Natural killer cell (primary cell): ENCODE data around the gene ATOX1. TPM values are rescaled to one million over a fixed set of nuclear protein-coding genes. Genes with fewer than 3 reads are reported as not detected.

Experiments
- ATAC-seq, 3 donors: fragments of 150-1000 bp in 2 of 3; fragments of 200-7000 bp in 1 of 3; cut with Tn5 transposase; 1 replicate in 1 of 3; 2 replicates in 2 of 3; pipeline ENCODE4 v1.10.0; 2021; ENCODE audit warnings: mild to moderate bottlenecking in 2 of 3, moderate library complexity in 2 of 3
- DNase-seq, 2 donors: peaks; one replicate each; pipeline versions ENCODE4 v3.0.0 to v3.0.0-alpha.2; 2013 to 2021; ENCODE audit warnings: mixed read lengths in 1 of 2
- H3K27ac ChIP-seq: one replicate; pipeline ENCODE4 v1.5.1; 2013; ENCODE audit warnings: mild to moderate bottlenecking, low read length
- H3K27me3 ChIP-seq: one replicate; pipeline ENCODE4 v1.6.1; 2013; ENCODE audit warnings: low read length; ENCODE audit not compliant: control insufficient read depth, insufficient read depth
- H3K36me3 ChIP-seq: one replicate; pipeline ENCODE4 v1.6.1; 2013; ENCODE audit warnings: low read length; ENCODE audit not compliant: control insufficient read depth, insufficient read depth
- H3K4me1 ChIP-seq: one replicate; pipeline ENCODE4 v1.6.1; 2013; ENCODE audit warnings: low read length; ENCODE audit not compliant: control insufficient read depth, insufficient read depth
- H3K4me3 ChIP-seq: one replicate; pipeline ENCODE4 v1.5.1; 2013; ENCODE audit warnings: low read length
- H3K9me3 ChIP-seq: one replicate; pipeline ENCODE4 v1.6.1; 2013; ENCODE audit warnings: low read length; ENCODE audit not compliant: control insufficient read depth, insufficient read depth
- H3K27ac Mint-ChIP-seq, 2 donors: one replicate each; pipeline ENCODE4 v1.8.0; 2022; ENCODE audit warnings: mild to moderate bottlenecking in 2 of 2, mixed read lengths in 2 of 2, moderate library complexity in 1 of 2
- H3K27me3 Mint-ChIP-seq, 2 donors: one replicate each; pipeline ENCODE4 v1.8.0; 2022; ENCODE audit warnings: low read depth in 2 of 2, mixed read lengths in 2 of 2
- H3K36me3 Mint-ChIP-seq: one replicate; pipeline ENCODE4 v1.8.0; 2022; ENCODE audit warnings: mixed read lengths
- H3K4me1 Mint-ChIP-seq, 2 donors: one replicate each; pipeline ENCODE4 v1.8.0; 2022; ENCODE audit warnings: mixed read lengths in 2 of 2
- H3K4me3 Mint-ChIP-seq: one replicate; pipeline ENCODE4 v1.8.0; 2022; ENCODE audit warnings: mild to moderate bottlenecking, moderate library complexity, mixed read lengths
- H3K9me3 Mint-ChIP-seq, 2 donors: one replicate each; pipeline ENCODE4 v1.8.0; 2022; ENCODE audit warnings: mixed read lengths in 2 of 2
- WGBS: methylation state at CpG from one replicate; pipeline ENCODE4 v1.1.7; 2013; ENCODE audit warnings: missing lambda C conversion rate; ENCODE audit not compliant: insufficient coverage; 5-methylcytosine and 5-hydroxymethylcytosine counted together
- intact Hi-C: fragments of 100-400 bp; cut with micrococcal nuclease; formaldehyde crosslinking; loops from one replicate; pipeline ENCODE4 v1.14.2; 2022
- total RNA-seq, 4 donors: library from RNA; stranded (reverse); fragments of 120-200 nt in 1 of 4; gene quantifications; one replicate each; pipeline versions ENCODE4 v1.2.3 to v1.2.4, GENCODE V29; 2013 to 2022
- TF ChIP-seq, protein P1 (sequence below): fragments of 200-600 bp; IDR thresholded peaks from one replicate; pipeline ENCODE4 v1.8.0; 2022; ENCODE audit warnings: antibody characterized with exemption

Gene ATOX1
- total RNA-seq, 3 donors from 2014 or later (not counting 1 experiment from before 2014, with no cell fraction given): 41.5 to 46.4 (median 46.2) TPM

DNA sequence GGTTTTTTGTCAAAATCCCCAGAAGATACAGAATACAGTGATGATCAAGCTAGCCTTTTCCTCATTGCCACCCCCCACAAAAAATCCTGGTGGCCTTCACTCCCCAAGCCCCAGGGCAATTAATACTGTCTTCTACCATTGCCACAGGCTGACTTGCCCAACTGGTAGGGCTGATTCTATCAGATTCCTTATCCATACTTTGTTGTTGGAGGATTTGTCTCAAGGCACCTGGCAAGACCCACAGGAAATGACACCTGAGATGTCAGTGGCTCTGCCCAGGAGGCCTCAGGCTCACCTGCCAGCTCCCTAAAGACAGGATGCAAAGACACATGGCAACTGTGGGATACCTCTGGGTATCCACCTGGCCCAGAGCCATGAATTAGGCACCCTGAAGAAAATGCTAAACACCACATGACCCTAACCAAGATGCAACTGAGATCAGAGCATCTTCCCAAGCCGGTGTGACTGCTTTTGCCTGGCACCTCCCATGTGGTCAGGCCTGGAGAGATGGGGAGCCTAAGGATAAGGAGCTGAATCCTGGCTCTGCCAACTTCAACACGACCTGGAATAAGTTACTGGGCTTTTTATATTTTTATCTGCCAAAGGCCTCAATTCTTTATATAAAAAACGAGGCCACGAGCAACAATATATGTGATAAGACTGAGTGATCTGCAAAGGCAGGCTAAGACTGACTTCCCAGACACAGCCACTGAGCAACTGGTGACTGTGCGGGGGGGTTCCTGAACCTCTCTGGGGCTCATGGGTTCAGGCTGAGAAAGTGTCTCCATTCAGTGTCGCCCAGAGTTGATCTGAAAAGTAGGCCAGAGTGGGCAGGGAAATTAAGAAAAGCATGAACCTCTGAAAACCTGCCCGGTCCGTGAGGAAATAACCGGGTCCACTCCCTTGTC is 944 bp downstream of the ATOX1 start:
- 26% methylated on average over 9 of the region's 9 CpGs for WGBS
- Mint-ChIP-seq H3K27ac (peak overlapping the region; percentile 89 to 97), H3K4me1 (peaks cover 34 to 41% of the 10 kb centered on the region in 2 donors), H3K9me3 (no peaks in the 10 kb centered on the region), H3K4me3 (peak overlapping the region; percentile 93), H3K27me3 (no peaks in the 10 kb centered on the region), H3K36me3 (no peaks in the 10 kb centered on the region)
- Histone ChIP-seq H3K9me3 (no peaks in the 10 kb centered on the region), H3K4me1 (peaks cover 30% of the 10 kb centered on the region), H3K36me3 (peaks cover 6% of the 10 kb centered on the region), H3K4me3 (peak overlapping the region; percentile 70), H3K27ac (peak overlapping the region; percentile 58), H3K27me3 (no peaks in the 10 kb centered on the region)
- ATAC-seq: peak; percentile 26 to 46 (median 40)
- intact Hi-C loops: loop anchor here (1.0 kb wide), 2 partner anchors 12 to 14 kb away; partner anchors contain the start of gene G3BP1
- DNase-seq: peak; percentile 40 to 49
- TF ChIP-seq, protein P1, sequence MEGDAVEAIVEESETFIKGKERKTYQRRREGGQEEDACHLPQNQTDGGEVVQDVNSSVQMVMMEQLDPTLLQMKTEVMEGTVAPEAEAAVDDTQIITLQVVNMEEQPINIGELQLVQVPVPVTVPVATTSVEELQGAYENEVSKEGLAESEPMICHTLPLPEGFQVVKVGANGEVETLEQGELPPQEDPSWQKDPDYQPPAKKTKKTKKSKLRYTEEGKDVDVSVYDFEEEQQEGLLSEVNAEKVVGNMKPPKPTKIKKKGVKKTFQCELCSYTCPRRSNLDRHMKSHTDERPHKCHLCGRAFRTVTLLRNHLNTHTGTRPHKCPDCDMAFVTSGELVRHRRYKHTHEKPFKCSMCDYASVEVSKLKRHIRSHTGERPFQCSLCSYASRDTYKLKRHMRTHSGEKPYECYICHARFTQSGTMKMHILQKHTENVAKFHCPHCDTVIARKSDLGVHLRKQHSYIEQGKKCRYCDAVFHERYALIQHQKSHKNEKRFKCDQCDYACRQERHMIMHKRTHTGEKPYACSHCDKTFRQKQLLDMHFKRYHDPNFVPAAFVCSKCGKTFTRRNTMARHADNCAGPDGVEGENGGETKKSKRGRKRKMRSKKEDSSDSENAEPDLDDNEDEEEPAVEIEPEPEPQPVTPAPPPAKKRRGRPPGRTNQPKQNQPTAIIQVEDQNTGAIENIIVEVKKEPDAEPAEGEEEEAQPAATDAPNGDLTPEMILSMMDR: no peak

DNA sequence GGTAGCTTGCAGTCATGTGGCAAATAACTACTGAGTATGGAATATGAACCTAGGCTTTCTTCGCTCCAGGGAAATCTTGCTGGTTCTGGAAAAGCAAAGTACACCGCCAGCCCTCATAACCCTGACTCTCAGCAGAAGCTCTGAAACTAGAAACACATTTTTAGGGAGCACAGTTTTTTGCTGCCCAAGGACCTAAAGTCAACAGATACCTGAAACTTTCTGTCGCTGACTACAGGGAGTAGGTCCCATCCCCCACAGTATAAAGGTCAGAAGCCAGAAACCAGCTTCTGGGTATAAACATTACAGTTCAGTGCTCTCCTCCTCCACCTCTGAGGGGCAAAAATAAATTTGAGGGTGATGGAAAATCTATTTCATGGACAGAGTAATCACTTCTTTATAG is 3.0 kb downstream of the ATOX1 start:
- no peak for ATAC-seq
- Mint-ChIP-seq H3K36me3 (no peaks in the 10 kb centered on the region), H3K4me3 (peak overlapping the region; percentile 42), H3K27me3 (no peaks in the 10 kb centered on the region), H3K9me3 (no peaks in the 10 kb centered on the region), H3K4me1 (peaks cover 34 to 46% of the 10 kb centered on the region in 2 donors), H3K27ac (peak overlapping the region; percentile 31 to 89)
- no peaks in the 10 kb centered on the region for H3K9me3 ChIP-seq
- no peaks in the 10 kb centered on the region for H3K27me3 ChIP-seq
- H3K36me3 ChIP-seq: peaks cover 8% of the 10 kb centered on the region
- TF ChIP-seq, protein P1: no peak
- DNase-seq: no peak
- H3K4me1 ChIP-seq: peaks cover 30% of the 10 kb centered on the region
- H3K4me3 ChIP-seq: no peak overlapping the region
- intact Hi-C loops: no loop called here
- H3K27ac ChIP-seq: no peak overlapping the region
- WGBS: 88% methylated on average over 3 of the region's 3 CpGs

DNA sequence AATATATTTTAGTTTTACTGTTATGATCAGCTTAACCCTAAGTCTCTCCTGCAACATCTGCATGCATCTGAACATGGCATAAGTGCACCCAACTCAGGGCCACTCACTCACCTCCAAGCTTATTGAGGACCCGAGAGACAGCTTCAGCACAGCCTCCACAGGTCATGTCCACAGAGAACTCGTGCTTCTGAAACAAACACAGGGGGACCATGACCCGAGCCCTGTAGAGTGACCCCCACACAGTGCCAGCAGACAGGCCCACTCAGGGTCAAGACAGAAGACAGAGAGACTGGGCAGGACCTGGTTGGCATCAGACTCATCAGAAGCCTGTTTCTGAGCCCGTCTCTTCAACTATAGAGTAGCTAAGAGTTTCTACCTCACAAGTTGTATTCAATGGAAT is 6.8 kb downstream of the ATOX1 start:
- peaks cover 34% of the 10 kb centered on the region for H3K4me1 ChIP-seq
- Mint-ChIP-seq H3K27me3 (no peaks in the 10 kb centered on the region), H3K4me1 (peaks cover 19 to 26% of the 10 kb centered on the region in 2 donors), H3K27ac (peak overlapping the region in 1 of 2 donors; percentile 42), H3K4me3 (no peak overlapping the region), H3K36me3 (no peaks in the 10 kb centered on the region), H3K9me3 (no peaks in the 10 kb centered on the region)
- H3K27ac ChIP-seq: no peak overlapping the region
- no peaks in the 10 kb centered on the region for H3K27me3 ChIP-seq
- TF ChIP-seq, protein P1: no peak
- no peak for DNase-seq
- no peak for ATAC-seq
- peaks cover 8% of the 10 kb centered on the region for H3K36me3 ChIP-seq
- no peaks in the 10 kb centered on the region for H3K9me3 ChIP-seq
- intact Hi-C loops: no loop called here
- 97% methylated on average over 4 of the region's 4 CpGs for WGBS
- H3K4me3 ChIP-seq: no peak overlapping the region
